ENCODE measurements around the gene IPO9.

Gene IPO9

DNA sequence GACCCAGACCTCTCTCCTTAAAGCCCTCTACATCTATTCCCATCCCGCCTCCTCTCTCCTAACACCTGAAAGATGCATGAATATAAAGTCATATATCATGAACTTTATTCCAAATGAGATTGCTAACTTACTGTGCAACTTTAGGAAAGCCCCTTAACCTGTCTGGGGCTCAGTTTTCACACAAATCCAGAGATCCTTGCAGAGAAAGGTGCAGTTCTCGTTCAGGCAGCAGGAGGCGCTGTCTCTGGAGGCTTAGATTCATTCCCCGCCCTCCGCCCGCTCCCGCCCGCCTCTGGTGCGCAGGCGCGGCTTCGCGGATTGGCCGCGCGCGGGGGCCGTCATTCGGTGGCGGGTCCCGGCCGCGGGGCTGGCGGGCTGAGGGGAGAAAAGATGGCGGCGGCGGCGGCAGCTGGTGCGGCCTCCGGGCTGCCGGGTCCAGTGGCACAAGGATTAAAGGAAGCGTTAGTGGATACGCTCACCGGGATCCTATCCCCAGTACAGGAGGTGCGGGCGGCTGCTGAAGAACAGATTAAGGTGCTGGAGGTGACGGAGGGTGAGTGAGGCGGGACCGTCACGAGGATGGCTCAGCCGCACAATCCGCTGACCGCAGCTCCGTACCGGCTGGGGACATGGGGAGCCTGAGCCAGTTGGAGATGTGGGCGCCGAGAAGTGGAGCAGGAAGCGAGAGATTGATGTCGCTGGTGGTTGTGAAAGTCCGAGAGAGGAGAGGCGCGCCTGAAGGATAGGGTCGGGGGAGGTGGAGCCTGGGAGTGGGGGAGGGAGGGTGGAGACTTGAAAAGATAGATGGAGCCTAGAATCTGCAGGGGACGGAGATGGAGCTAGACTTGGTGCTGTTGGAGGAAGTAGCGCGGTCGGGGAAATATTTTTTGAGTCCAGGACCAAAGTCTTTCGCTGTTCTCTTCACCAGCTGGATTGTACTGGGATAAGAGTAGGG lies at the start of gene IPO9:
IPO9 (plus strand) TSS at position 338 of the 955 bp plus-strand sequence; CDS start at position 391, 53 bp downstream.
- peak; percentile 98 for DNase-seq

DNA sequence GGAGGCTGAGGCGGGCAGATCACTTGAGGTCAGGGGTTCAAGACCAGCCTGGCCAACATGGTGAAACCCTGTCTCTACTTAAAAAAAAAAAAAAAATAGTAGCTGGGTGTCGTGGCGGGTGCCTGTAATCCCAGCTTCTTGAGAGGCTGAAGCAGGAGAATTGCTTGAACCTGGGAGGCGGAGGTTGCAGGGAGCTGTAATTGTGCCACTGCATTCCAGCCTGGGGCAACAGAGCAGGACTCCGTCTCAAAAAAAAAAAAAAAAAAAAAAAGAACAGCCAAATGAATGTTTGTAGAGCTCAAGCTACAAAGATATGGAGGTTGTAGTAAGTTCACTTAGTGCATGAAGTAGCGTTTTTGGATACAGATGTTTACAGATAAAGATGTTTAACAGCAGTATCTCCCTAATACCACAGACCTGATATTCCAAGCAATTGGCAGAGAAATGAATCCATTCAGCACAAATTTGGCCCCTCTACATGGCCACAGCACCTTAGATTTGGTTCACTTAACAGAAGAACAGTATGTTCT lies 49.5 kb upstream of the IPO9 start:
- no peak for DNase-seq

DNA sequence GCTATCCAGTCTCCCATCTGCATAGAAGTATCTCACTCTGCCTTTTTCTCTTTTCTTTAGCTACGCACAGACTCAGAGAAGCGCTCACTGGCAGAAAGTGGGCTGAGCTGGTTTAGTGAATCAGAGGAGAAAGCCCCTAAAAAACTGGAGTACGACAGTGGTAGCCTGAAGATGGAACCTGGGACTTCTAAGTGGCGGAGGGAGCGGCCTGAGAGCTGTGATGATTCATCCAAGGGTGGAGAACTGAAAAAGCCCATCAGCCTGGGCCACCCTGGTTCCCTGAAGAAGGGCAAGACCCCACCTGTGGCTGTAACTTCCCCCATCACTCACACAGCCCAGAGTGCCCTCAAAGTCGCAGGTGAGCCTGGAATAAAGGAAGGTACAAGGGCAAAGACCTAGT lies 48.0 kb upstream of the IPO9 start:
- no peak for DNase-seq

DNA sequence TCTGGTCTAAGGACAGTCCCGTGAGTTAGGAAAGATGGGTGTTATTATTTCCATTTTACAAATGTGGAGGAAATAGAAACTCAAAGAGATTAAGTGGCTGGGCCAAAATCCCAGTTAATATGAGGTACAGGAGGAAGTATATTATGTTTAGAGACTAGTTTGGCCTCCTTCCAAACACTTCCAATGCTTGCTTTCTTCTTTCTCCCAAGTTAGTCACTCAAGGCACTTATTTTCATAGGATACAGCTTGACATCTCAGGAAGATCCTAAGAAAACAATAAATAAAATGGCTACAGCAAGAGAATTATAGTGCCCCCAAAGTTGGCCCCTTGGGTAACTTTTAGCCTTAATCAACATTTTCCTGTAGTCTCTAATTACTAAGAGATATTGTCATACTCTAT lies 47.5 kb upstream of the IPO9 start:
- no peak for DNase-seq

DNA sequence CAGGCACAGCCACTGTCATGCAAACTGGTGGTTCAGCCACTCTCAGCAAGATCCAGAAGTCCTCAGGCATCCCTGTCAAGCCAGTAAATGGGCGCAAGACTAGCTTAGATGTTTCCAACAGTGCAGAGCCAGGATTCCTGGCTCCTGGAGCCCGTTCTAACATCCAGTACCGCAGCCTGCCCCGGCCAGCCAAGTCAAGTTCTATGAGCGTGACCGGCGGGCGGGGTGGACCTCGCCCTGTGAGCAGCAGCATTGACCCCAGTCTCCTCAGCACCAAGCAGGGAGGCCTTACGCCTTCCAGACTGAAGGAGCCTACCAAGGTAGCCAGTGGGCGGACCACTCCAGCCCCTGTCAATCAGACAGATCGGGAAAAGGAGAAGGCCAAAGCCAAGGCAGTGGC lies 46.6 kb upstream of the IPO9 start:
- no peak for DNase-seq

DNA sequence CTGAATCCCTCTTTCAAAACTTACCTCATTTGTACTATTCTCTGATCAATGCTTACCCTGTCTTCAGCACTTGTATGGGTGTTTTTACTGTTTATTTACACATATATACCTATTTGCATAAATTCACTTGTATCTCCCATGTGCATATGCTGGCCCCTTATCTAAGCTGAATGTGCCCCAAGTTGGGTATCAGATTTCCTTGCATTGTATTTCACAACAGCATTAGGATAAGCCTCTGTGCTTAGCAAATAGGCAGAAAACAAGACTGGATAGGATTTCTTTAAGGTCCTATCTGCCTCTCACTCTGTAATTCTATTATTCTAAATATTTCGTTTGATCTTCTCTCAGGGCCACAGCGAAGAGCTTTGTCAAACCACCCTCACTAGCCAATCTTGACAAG lies 45.9 kb upstream of the IPO9 start:
- DNase-seq = no peak

DNA sequence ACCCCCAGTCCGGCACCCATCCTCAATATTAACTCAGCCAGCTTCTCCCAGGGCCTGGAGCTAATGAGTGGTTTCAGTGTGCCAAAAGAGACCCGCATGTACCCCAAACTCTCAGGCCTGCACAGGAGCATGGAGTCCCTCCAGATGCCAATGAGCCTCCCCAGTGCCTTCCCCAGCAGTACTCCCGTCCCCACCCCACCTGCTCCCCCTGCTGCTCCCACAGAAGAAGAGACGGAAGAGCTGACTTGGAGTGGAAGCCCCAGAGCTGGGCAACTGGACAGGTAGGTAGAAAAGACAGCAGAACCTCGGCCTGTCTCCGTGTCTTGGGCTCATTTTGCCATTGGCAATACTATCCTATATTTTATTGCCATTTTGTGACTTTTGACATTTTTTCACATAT lies 45.4 kb upstream of the IPO9 start:
- no peak for DNase-seq

DNA sequence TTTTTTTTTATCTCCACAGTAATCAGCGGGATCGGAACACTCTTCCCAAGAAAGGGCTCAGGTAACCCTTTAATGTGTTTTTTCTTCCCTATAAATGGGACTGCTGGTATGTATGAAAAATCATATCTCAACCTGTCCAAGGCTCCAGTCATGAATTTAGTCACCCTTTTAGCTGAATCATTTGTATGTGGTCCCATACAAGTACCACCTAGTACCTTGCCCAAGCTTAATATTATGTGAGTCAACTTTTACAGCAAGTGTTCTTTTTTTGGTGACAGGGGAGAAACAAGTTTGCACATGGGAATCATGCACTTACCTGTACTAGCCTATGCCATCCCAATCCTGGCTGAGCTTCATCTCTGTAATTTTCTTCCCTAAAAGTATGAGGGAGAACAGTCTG lies 43.7 kb upstream of the IPO9 start:
- DNase-seq = no peak

DNA sequence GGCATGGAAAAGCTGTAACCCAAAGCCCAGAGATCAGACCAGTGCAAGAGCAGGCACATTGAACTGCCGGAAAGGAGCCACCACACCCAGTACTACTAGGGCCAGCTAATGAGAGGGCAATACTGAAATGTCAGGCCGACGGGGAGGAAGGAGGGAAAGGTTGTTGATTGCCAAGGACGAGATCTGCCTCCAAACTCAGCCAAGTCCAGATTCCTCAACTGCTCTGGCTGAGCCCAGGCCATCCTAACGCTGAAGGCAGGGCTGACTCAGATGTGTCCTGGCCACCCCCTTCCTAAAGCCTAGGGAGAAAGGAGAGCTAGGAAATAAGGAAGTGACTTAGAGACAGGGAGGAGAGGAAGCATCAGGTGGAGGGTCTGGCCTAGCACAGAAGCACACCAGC lies 42.1 kb upstream of the IPO9 start:
- DNase-seq = no peak

DNA sequence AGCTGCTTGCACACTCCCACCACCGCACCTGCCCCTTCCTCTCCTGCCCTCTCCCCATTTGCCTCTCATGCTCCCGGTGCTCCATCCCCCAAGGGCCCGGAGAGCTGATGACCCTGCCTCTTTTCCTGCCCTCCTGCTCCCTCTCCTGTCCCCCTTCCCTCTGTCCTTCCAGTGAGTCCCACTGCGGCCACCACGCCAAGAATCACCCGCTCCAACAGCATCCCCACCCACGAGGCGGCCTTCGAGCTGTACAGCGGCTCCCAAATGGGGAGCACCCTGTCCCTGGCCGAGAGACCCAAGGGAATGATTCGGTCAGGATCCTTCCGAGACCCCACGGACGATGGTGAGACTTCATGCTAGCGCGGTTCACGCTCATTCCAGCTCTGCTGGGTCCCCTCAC lies 40.7 kb upstream of the IPO9 start:
- no peak for DNase-seq

DNA sequence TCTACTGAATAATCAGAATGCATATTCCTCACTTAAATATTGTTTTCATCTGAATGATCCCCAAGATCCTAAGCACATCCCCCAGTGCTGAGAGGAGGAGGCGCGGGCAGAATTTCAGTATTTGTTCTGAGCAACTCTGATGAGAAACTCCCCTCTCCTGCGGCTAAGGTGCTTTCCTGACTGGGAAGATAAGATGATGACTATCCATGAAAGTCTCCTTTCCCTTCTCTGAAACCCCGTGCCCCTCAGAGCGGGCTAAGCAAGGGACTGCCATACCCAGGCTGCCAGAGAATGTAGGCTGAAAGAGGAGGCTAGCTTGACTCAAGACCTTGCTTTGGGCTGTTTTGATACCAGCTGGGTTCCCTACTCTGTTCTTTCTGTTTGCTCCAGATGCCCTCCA lies 39.7 kb upstream of the IPO9 start:
- no peak for DNase-seq

DNA sequence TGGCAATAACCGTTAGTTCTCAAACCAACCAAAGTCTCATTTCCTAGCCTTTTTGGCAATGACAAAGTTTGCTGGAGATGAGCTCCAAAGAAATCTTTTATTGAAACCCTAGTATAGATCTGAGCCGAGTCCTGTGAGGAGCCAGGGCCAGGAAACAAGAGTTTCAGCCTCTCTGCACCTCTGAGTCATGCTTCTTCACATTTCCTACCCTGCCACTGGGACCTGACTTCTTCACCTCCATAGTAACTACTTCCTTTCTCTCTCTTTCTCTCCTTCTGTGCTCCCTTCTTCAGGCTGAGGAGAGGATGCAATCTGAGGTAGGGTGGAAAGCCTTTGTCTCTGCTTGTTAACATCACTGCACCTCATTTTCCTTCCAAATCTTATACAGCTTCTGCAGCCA lies 38.7 kb upstream of the IPO9 start:
- DNase-seq = no peak

DNA sequence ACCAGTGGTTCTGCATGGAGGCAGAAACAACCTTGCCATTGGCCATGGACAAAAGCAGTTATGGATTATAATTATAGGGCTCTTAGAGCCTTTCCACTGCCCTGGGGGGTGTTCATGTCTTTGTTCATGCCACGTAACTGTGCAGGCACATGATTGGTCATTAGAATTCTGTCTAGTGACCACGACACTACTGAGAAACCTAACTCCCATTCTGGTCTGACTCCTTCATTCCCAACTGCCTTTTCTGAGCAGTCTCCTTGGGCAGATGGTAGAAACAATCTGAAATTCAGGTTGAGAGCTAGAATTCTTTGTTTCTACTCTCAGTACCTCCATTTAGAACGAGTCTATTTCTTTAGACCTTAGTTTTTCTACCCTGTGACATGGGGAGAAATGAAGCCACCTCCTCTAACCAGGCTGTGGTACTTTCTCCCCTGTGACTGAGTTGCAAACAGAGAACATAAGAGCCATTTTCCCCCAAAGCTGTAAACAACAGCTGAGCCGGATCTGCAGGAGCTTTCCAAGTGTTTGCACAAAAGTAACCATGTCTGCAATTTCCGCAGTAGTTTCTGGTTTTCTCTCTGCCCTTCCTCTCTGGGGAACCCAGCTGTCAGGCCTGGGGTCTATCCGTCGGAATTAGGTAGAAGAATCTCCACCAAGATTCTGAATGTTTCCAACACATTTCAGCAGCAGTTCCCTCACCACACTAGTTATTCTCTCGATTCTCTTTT lies 37.7 kb upstream of the IPO9 start:
- no peak for DNase-seq

DNA sequence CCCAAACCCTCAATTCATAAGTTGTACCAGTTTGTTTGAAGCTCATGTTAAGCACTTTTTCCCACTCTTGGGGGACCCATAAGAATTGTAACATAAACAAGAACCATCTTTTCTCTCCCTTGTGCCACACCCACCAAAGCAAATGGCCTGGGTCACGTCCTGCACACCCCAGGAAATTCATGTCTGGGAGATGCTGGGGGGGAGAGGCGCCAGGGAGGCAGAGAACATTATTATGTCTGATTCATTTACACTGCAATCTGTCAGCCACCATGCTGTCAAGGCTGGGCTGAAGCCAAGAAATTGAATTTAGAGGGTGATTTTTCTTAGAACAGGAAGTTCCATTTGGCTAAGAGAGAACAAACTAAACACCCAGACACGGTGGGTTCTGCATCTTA lies 37.2 kb upstream of the IPO9 start:
- no peak for DNase-seq

DNA sequence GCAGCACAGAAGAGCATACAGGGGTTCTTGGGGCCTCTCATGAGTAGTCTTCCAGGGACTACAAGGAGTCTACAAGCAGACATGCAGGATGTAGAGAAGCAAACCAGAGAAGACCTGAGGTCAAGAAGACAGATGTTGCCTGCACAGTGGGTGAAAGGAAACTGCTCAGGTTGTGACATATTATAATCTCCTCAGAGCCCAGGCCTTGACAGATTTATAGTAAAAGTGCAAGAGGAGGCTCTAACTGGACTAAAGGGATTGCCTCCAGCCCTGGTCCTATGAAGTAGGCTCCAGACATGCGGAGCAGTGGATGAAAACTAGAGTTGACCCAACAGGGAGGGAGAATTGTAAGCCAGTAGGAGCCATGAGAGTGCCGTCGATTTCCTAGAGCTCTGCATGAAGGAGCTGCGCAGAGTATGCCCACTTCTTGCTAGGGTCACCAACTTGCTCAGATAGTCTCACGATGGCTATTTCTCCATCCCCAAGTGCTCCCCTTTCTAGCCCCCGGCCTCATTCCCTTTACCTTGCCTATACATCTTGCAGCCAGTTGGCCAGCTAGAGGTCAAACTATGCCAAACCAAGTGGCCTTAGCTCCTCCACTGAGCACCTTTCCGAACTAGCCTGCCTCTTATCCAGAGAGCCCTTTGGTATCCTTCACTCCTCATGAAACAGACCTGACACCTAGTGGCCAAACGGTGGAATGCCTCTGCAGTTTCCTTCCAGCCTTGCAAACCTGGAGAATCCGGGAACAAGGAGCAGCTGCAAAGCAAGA lies 36.2 kb upstream of the IPO9 start:
- DNase-seq = peak; percentile 54 to 55

DNA sequence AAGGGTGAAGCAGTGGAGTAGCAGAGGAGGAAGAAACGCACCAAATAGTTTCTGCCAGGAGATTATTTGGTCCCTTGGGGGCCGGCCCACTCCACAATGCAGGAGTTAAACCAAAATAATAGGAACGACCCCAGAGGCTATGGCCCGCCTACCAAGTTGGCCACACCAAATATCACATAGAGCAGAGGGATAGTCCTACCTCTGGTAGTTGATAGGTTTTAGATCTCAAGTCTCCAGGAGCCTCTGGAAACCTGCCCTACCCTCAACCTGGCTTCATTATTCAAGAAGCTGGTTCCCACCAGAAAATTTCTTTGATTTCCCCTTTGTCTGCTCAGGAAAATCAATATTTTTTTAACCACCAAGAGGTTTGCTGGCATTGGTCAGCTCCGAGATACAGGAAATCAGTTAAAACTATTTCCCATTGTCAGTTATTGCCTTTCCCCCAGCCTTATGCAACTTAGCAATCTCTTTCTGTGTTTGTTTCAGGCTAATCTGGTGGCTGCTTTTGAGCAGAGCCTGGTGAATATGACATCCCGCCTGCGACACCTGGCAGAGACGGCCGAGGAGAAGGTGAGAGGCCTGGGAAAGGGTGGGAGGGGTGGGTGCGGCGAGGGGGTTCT lies 35.5 kb upstream of the IPO9 start:
- no peak for DNase-seq

DNA sequence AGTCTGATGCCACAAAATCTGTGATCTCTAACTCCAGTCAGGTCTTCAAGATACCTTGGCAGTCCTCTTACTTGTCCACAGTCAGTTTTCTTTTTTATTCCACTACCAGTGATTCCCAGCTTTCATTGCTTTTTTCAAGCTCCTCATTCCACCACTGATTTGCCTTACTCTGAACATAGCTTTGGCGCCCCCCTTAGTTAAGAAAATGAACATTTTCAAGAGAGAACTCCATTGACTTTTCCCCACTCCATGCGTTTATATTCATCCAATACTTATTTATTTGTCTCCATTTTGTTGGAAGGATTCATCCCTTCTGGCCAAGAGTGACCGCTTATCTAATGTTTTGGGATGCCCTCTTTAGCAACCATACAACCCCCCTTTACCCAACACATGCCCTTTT lies 33.9 kb upstream of the IPO9 start:
- DNase-seq = no peak

DNA sequence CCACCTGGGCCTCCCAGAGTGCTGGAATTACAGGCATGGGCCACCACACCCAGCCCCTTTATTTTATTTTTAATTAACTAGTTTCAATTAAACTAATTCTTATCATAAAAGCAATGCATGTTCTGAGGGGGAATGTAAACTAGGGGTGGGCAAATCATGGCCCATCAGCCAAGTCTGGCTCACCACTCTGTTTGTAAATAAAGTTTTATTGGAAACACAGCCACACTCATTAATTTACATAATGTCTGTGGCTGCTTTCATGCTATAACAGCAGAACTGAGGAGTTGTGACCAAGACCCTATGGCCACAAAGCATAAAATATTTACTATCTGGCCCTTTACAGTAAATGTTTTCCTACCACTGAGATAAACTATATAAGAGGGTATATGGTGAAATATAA lies 28.7 kb upstream of the IPO9 start:
- no peak for DNase-seq

DNA sequence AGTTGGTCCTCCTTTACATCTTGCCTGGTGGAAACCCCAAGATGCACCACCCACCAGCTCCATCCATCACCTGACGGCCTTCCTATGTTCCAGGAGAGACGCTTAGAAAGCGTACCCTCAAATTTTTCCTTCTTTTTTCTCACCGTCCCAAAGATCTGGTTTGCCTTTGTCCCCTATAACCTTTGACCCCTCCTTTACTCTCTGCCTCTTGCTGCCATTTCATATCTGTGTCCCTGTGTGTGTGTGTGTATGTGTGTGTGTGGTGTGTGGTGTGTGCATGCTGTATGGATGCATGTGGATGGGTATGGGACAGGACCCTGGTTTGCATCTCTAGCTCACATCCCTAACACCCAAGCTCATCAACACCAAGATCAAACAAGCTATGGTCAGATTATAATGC lies 22.2 kb upstream of the IPO9 start:
- DNase-seq = no peak

DNA sequence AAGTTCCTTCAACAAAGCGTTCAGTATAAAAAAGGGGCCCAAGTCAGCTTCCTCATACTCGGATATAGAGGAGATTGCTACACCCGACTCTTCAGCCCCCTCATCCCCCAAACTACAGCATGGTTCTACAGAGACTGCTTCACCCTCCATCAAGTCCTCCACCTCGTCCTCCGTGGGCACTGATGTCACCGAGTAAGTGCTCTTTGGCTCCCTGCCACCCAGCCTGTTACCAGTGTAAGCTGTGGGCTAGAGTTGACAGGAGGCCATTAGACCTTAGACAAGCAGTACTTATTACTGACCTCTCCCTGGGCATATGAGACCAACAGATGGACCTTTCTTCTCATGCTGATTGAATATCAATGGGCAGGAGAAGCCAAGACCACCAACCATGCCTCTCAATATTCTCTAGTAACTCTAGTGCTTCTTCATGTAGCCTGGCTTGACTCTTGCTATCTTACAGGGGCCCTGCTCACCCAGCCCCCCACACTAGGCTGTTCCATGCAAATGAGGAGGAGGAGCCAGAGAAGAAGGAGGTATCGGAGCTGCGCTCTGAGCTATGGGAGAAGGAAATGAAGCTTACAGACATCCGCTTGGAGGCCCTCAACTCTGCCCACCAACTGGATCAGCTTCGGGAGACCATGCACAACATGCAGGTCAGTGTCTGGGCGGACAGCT lies 20.9 kb upstream of the IPO9 start:
- DNase-seq = no peak

DNA sequence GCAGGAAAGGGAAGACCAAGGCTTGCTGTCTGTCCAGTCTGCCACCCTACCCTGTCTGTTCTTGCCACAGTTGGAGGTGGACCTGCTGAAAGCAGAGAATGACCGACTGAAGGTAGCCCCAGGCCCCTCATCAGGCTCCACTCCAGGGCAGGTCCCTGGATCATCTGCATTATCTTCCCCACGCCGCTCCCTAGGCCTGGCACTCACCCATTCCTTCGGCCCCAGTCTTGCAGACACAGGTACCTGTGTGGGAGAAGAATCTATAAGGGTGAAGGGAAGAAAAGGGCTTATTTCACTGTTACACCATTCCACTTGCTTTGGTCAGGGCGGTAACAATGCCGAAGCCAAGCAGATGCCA lies 20.3 kb upstream of the IPO9 start:
- no peak for DNase-seq

DNA sequence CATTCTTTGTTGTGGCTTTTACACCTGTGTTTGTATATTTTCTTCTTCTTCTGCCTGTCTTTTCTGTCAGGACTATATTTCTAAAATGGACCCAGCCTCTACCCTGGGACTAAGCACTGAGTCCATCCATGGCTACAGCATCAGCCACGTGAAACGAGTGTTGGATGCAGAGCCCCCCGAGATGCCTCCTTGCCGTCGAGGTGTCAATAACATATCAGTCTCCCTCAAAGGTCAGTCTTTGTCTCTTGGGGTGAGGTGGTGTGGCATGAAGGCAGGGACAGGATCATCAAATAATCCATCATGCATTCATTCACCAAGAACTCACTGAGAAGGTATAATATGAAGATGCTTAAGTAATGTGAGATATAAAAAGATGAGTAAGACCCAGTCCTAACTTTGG lies 19.1 kb upstream of the IPO9 start:
- DNase-seq = no peak
